ENCODE measurements around the gene REXO1. TPM values are rescaled to one million over a fixed set of nuclear protein-coding genes. Genes with fewer than 3 reads are reported as not detected.

Gene REXO1
- total RNA-seq, 1 experiment from 2014 or later: 56.8 TPM

GRCh38 chr19:1796395-1797142 lies 51.7 kb downstream of the REXO1 start:
- H2BK120ac ChIP-seq (ENCODE audit: low read depth, low read length, poor library complexity, severe bottlenecking): no peak overlapping the region
- no peaks in the 10 kb centered on the region for H3K79me2 ChIP-seq (ENCODE audit: insufficient read depth, low read length)
- H2BK20ac ChIP-seq (ENCODE audit: low read depth, low read length, poor library complexity, severe bottlenecking): no peak overlapping the region
- no peak overlapping the region for H3K4me2 ChIP-seq (ENCODE audit: insufficient read depth, insufficient read length, low read length)
- no peak overlapping the region for H2AK5ac ChIP-seq (ENCODE audit: insufficient read length, low read length)
- no peak overlapping the region for H4K8ac ChIP-seq (replicated peaks; ENCODE audit: insufficient read length, low read depth, low read length)
- 0 out of 2 replicates have a peak, but pooled peaks cover 2% of the 10 kb centered on the region for H3K4me1 ChIP-seq (ENCODE audit: insufficient read depth, low read length)
- H4K20me1 ChIP-seq (ENCODE audit: control insufficient read depth, insufficient read depth, insufficient read length): no peaks in the 10 kb centered on the region
- H3K4me1 Mint-ChIP-seq: peaks cover 8 to 12% of the 10 kb centered on the region in 2 experiments
- H3K4ac ChIP-seq (ENCODE audit: low read depth, low read length): no peak overlapping the region
- H2AFZ ChIP-seq (ENCODE audit: low read length): no peak overlapping the region
- H3K9me3 ChIP-seq (ENCODE audit: control insufficient read depth, low read depth, low read length): no peaks in the 10 kb centered on the region
- H3K9me3 Mint-ChIP-seq: peaks cover under 1 to 2% of the 10 kb centered on the region in 2 experiments; a peak in 2 of 5 replicates
- H3K14ac ChIP-seq (ENCODE audit: insufficient read depth, low read length): no peak overlapping the region
- no peak for DNase-seq
- peaks cover 8% of the 10 kb centered on the region for H3K27me3 Mint-ChIP-seq (ENCODE audit: low read depth)
- no peak overlapping the region for H3T11ph ChIP-seq (ENCODE audit: low read length)
- no peak overlapping the region for H3K9ac ChIP-seq (ENCODE audit: extremely low read depth, insufficient read length, low read length)
- no peak overlapping the region for H3K23ac ChIP-seq (ENCODE audit: insufficient read length, low read depth, low read length)
- no peak overlapping the region for H3K4me3 Mint-ChIP-seq
- H4K5ac ChIP-seq (ENCODE audit: insufficient read length, low read depth, low read length): no peak overlapping the region
- no peaks in the 10 kb centered on the region for H3K79me1 ChIP-seq (ENCODE audit: insufficient read depth, low read depth, low read length, poor library complexity, severe bottlenecking)
- H4K91ac ChIP-seq (ENCODE audit: insufficient read length, low read depth, low read length): no peak overlapping the region
- no peak overlapping the region for H3K27ac Mint-ChIP-seq
- TF ChIP-seq, protein P1, sequence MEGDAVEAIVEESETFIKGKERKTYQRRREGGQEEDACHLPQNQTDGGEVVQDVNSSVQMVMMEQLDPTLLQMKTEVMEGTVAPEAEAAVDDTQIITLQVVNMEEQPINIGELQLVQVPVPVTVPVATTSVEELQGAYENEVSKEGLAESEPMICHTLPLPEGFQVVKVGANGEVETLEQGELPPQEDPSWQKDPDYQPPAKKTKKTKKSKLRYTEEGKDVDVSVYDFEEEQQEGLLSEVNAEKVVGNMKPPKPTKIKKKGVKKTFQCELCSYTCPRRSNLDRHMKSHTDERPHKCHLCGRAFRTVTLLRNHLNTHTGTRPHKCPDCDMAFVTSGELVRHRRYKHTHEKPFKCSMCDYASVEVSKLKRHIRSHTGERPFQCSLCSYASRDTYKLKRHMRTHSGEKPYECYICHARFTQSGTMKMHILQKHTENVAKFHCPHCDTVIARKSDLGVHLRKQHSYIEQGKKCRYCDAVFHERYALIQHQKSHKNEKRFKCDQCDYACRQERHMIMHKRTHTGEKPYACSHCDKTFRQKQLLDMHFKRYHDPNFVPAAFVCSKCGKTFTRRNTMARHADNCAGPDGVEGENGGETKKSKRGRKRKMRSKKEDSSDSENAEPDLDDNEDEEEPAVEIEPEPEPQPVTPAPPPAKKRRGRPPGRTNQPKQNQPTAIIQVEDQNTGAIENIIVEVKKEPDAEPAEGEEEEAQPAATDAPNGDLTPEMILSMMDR (conservative IDR thresholded peaks at IDR 0.05): no peak
- H2BK5ac ChIP-seq (ENCODE audit: insufficient read length, low read length): no peak overlapping the region
- no peak overlapping the region for H3K56ac ChIP-seq (ENCODE audit: insufficient read length, low read depth, low read length)
- peaks cover 0 to 5% (median 3%) of the 10 kb centered on the region in 3 experiments; a peak in 3 of 7 replicates for H3K36me3 Mint-ChIP-seq (ENCODE audit: insufficient read depth in 1 of 3, low read depth in 3 of 3)
- H2BK15ac ChIP-seq (ENCODE audit: low read depth, low read length): no peak overlapping the region
- no peak overlapping the region for H2BK12ac ChIP-seq (ENCODE audit: insufficient read length, low read depth, low read length)
- H3K27me3 ChIP-seq (ENCODE audit: insufficient read depth, low read length): no peaks in the 10 kb centered on the region
- H3K18ac ChIP-seq (ENCODE audit: insufficient read length, low read depth, low read length): no peak overlapping the region
- H3K23me2 ChIP-seq (ENCODE audit: insufficient read length, low read depth, low read length, poor library complexity, severe bottlenecking): no peaks in the 10 kb centered on the region
- H3K27ac ChIP-seq (ENCODE audit: insufficient read length, low read depth, low read length): no peak overlapping the region
- no CpG with 5 or more reads among the region's 52 CpGs for WGBS (ENCODE audit: extremely low coverage, insufficient read length, low lambda C conversion rate)
